Fibroblast of skin of right quadriceps (primary cell): Measurements from ENCODE around the gene BRD4.

Experiments
- DNase-seq: peaks from one replicate; pipeline ENCODE4 v3.0.0-alpha.2; 2013

The BRD4 gene

GRCh38 chr19:15247107-15248014 is 85.0 kb downstream of the BRD4 start:
- DNase-seq, result no peak

GRCh38 chr19:15246198-15246481 is 86.2 kb downstream of the BRD4 start:
- no peak for DNase-seq

- DNase-seq, result no peak
These were observed 86.8 kb downstream of the BRD4 start for GRCh38 chr19:15245370-15246197.

GRCh38 chr19:15244808-15245207 is 87.5 kb downstream of the BRD4 start:
- DNase-seq, result no peak

GRCh38 chr19:15244106-15244803 is 88.1 kb downstream of the BRD4 start:
- DNase-seq, result no peak

- no peak for DNase-seq
These were observed 88.9 kb downstream of the BRD4 start for GRCh38 chr19:15243236-15243957.

- no peak for DNase-seq
These were observed 91.0 kb downstream of the BRD4 start for GRCh38 chr19:15241259-15241910.

GRCh38 chr19:15240515-15240914 is 91.8 kb downstream of the BRD4 start:
- DNase-seq, result no peak

- DNase-seq, result no peak
These were observed 92.9 kb downstream of the BRD4 start for GRCh38 chr19:15239337-15239949.

- DNase-seq, result no peak
These were observed 93.6 kb downstream of the BRD4 start for GRCh38 chr19:15238639-15239155.

- no peak for DNase-seq
These were observed 94.3 kb downstream of the BRD4 start for GRCh38 chr19:15237759-15238638.

- no peak for DNase-seq
These were observed 95.5 kb downstream of the BRD4 start for GRCh38 chr19:15236886-15237285.

- no peak for DNase-seq
These were observed 96.6 kb downstream of the BRD4 start for GRCh38 chr19:15235781-15236180.

GRCh38 chr19:15234431-15235130 is 97.8 kb downstream of the BRD4 start:
- DNase-seq, result no peak

GRCh38 chr19:15231271-15231670 is 101.1 kb downstream of the BRD4 start:
- no peak for DNase-seq

GRCh38 chr19:15227261-15227660 is 105.1 kb downstream of the BRD4 start:
- DNase-seq, result no peak

- DNase-seq, result no peak
These were observed 106.6 kb downstream of the BRD4 start for GRCh38 chr19:15225760-15226159.

GRCh38 chr19:15223649-15224361 is 108.5 kb downstream of the BRD4 start:
- DNase-seq, result no peak
